Peyer's patch (tissue), 4 donors: ENCODE measurements around the gene GDF11.

ENCODE experiments used
- POLR2A ChIP-seq, 2 donors: fragments of 450-650 bp; IDR thresholded peaks; one replicate each; pipeline ENCODE4 v1.5.1; 2017; ENCODE audit warnings: antibody characterized with exemption in 2 of 2, mild to moderate bottlenecking in 2 of 2, moderate library complexity in 2 of 2
- TF ChIP-seq, protein P1 (sequence below), 6 experiments: fragments of 450-650 bp in 4 of 6; fragments of 200-600 bp in 2 of 6; sonication (generic) in 1 of 6; IDR thresholded peaks; one replicate each; pipeline ENCODE4 v1.5.1; 2017 to 2019; ENCODE audit warnings: antibody characterized with exemption in 6 of 6, mild to moderate bottlenecking in 3 of 6, moderate library complexity in 1 of 6

DNA sequence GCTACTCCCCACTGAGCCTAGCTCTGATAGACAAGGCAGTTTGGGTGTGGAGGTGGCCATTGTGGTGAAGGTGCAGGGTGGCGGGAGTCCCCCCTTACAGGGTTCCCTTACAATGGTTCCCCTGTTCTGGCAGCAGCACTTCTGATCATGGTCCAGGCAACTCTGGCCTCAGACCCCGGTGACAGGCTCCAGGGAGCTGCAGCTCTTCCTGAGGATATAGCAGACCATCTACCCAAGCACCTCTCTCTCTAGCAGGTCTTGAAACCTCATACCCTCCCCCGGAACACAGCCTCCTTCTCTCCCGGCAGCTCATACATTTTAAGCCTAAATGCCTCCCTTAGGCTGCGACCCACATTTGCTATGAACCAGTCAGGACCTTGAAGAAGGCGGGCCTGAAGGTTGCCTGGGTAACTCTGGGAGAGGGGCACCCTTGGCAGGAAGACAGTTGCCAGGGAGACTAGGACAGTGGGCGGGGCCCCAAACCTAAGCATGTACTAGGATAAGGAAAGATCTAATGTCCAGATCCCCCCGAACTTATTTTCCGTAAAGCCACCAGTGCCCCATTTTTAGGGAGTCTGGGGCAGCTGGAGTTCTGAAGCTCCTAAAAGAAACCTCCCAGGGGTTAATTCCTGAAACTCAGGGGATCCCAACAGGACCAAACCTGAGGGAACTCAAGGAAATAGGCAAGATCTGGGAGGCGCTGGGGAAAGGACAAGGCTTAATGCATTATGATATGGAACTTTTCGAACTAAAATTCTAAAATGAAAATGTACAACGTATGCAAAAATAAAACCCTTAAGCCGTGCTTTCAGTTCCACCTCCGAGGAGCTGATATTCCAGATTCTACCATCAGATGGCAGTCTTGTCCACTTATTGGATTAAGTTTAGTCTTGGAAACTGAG is 4.5 kb upstream of the GDF11 start:
- TF ChIP-seq, protein P1, sequence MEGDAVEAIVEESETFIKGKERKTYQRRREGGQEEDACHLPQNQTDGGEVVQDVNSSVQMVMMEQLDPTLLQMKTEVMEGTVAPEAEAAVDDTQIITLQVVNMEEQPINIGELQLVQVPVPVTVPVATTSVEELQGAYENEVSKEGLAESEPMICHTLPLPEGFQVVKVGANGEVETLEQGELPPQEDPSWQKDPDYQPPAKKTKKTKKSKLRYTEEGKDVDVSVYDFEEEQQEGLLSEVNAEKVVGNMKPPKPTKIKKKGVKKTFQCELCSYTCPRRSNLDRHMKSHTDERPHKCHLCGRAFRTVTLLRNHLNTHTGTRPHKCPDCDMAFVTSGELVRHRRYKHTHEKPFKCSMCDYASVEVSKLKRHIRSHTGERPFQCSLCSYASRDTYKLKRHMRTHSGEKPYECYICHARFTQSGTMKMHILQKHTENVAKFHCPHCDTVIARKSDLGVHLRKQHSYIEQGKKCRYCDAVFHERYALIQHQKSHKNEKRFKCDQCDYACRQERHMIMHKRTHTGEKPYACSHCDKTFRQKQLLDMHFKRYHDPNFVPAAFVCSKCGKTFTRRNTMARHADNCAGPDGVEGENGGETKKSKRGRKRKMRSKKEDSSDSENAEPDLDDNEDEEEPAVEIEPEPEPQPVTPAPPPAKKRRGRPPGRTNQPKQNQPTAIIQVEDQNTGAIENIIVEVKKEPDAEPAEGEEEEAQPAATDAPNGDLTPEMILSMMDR (IDR thresholded peaks at IDR 0.05) = peak; percentile 83 to 98 (median 98)
- no peak for TF ChIP-seq POLR2A (IDR thresholded peaks at IDR 0.05)
